Panc1 (cell line): ENCODE data around the gene GNAT2.

ENCODE experiments used
- CTCF ChIP-seq: fragments of 450-650 bp; IDR thresholded peaks from 2 replicates; pipeline ENCODE4 v1.5.1; 2017; ENCODE audit warnings: mild to moderate bottlenecking
- REST ChIP-seq, 2 experiments: IDR thresholded peaks; 2 replicates each; pipeline ENCODE4 v1.6.1; 2011 to 2012; ENCODE audit warnings: low read depth in 2 of 2, control low read depth in 1 of 2, low read length in 1 of 2, mild to moderate bottlenecking in 1 of 2, moderate library complexity in 1 of 2; ENCODE audit not compliant: insufficient read depth in 1 of 2
- TCF7L2 ChIP-seq: IDR thresholded peaks from 2 replicates; pipeline ENCODE4 v1.6.1; 2011; ENCODE audit warnings: mild to moderate bottlenecking, low read depth, low read length, inconsistent platforms

GRCh38 chr1:109659145-109659544 lies 39.7 kb upstream of the GNAT2 start:
- TF ChIP-seq CTCF (no peak), TCF7L2 (no peak), REST (IDR thresholded peaks at IDR 0.05; ENCODE audit: insufficient read depth in 1 of 2, low read depth in 2 of 2, low read length in 1 of 2) (no peak)
